Stimulated activated CD4-positive, alpha-beta T cell treated with anti-CD3 and anti-CD28 coated beads, TNF-alpha, amount 100 ng/mL, for 1 hour (primary cell): ENCODE measurements around the gene RBBP8NL.

Source experiments
- DNase-seq, 3 donors: peaks; one replicate each; pipeline ENCODE4 v3.0.0-alpha.2; 2020; ENCODE audit warnings: low read depth in 3 of 3, low spot score in 1 of 3

RBBP8NL gene

GRCh38 chr20:62393830-62394229, 33.5 kb downstream of the RBBP8NL start:
- DNase-seq, result no peak

DNA sequence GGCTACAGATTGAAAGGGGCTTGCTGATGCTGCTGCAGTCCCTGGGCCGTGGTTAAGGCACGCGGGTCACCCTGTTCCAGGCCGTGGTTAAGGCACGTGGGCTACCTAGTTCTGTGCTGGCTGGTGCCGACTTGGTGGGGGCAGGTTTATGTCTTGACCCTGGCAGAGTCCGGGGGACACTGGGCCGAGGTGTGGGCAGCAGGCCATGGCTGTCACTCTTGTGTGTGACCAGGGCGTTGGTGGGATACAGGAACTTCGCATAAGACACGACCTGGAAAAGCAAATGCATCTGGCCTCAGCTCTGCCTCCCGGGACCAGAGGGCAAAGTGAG, 34.0 kb downstream of the RBBP8NL start:
- no peak for DNase-seq

GRCh38 chr20:62392621-62393334, 34.6 kb downstream of the RBBP8NL start:
- no peak for DNase-seq

- no peak for DNase-seq
Measured at GRCh38 chr20:62392077-62392418, 35.3 kb downstream of the RBBP8NL start.

DNA sequence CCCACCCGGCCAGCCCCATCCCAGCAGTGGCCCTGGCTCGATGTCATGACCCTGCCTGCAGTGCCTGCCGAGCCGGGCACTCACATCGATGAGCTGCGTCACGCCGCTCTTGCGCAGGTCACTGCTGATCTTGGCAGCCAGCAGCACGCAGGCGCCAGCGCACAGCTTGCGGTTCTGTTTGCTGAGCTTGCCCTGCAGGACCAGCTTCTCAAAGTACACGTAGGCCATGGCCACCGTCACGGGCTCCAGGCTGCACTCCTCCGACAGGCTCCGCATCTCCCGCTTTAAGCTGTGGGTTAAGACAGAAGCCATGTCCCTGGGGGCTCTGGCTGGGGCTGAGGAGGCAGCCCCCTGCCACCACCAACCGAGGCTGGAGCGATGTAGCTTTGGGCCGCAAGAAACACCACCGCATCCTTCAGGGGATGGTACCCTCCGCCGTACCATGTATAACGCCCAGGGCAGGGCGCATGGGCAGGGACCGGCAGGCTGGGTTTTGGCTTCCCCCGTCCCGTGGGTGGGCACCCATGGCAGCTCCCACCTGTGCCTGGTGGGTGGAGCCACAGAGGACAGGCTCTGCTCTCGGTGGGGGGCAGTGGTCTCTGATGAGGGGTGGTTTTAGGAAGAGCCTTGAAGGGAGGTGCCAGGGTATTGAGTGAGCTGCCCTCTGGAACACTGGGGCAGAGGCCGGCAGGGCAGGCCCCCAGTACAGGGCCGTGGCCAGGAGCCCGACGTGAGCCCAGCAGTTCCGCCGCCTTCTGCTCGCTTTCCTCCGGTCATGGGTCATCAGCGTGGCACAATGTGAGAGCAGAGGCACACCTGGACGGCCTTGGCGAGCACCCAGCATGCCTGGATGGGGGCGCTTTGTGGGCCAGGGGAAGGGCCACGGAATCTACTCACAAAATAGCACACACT, 35.9 kb downstream of the RBBP8NL start:
- no peak for DNase-seq

DNA sequence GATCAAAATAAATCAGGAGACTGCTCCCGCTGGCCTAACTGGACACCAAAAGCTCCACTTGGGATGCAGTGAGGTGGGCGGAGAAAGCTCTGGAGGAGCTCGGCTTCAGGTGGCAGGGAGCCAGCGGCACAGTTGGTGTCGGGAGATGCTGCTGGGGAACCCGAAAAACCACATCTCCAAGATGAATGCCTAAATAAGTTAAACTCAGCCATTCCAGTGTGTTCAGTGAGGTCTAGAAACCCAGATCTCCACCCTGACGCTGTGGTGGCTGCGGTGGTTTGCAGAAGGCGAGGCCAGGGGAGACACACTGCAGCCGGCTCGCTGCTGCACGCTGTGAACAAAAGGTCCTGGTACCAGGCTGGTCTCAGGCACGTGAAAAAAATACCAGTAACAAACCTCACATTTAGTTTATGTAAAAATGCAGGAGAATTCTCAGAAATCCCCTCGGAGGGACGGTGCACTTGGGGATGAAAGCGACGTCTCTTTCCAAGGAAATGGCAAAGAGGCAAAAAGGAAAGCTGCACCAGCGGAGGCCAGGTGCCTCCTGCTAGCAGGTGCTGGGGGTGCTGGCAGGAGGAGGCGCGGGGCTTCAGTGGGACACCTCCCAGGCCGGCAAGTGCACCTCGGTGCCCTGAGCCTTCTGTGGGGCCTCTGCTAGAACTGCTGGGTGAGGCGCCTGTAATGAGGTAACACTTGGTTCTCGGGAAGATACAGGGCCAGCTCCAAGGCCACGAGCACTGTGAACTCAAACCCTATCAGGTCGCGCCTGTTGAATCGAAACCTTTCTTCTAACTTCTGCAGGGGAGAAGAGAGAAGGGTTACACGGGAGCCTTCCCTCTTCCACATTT, 36.8 kb downstream of the RBBP8NL start:
- no peak for DNase-seq

- DNase-seq, result no peak
Measured at GRCh38 chr20:62389601-62390087, 37.7 kb downstream of the RBBP8NL start.

DNA sequence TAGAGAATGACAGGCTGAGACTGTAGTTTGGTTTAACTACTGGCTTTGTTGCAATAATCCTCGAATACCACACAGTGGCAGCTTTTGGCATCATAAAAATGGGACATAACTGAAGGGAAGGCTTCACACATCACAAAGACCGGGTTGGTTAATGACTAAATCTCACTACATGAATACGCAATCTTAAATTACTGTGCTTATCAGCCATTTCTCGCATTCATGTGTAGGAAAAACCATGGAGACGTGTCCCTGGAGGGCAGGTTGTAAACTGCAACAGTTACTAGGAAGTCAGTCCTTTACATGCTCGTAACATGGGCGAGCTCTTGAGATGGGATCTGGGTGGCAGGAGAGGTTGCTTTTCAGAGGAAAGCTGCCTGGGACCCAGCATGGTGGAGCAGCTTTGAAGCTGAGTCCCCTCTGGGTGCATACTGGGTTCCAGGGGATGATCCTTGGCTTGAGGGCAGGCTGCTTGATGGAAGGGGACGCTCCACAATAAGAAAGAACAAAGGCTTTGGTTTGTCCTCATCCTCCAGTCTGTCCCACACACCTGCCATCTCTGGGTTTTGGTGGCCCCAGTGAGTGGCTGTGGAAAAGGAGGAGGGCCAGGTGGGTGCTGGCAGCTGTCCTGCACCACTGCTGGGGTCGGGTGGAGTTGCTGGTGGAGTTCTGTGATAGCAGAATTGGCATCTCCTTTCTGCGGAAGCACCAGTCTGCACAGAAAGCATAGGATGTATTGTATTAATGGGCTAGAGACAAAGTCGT, 38.3 kb downstream of the RBBP8NL start:
- DNase-seq, result no peak

DNA sequence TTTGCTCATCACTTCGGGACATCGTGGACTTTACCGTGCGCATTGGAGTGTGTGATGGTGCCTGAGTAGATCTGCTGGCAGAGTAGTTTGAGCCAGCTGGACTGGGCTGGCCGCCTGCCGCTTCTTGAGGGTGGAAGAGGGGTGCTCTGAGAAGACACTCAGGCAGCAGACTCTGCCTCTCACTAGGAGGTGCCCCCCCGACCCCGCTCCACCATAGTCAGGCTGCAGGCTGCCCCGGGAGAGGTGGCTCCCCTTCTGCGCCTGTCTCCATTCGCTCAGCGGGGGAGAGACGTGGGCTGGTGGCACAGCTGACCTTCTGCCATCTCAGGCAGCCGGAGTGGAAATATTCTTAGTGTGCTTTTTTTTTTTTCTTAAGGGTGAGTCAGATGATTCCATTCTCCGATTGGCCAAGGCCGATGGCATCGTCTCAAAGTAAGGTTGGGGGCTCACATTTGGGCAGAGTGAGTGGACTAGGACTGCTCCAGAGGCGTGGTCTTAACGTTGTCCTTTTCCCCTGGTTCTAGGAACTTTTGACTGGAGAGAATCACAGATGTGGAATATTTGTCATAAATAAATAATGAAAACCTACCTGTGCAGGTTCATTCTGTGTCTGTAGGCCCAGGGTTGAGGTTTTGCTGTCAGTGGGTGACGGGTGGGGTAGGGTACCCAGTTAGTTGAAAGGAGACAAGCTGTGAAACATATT, 39.3 kb downstream of the RBBP8NL start:
- DNase-seq, result no peak

GRCh38 chr20:62387219-62387913, 40.0 kb downstream of the RBBP8NL start:
- no peak for DNase-seq

- DNase-seq, result peak; percentile 81 to 89 (median 86)
Measured at GRCh38 chr20:62386383-62387218, 40.7 kb downstream of the RBBP8NL start, which contains the start of gene RPS21. Gene RPS21 (plus strand): TSS chr20:62387103. CDS start chr20:62387339, 236 bp downstream.

GRCh38 chr20:62382306-62383198, 44.8 kb downstream of the RBBP8NL start:
- DNase-seq, result peak; percentile 52 to 64 (median 53)

DNA sequence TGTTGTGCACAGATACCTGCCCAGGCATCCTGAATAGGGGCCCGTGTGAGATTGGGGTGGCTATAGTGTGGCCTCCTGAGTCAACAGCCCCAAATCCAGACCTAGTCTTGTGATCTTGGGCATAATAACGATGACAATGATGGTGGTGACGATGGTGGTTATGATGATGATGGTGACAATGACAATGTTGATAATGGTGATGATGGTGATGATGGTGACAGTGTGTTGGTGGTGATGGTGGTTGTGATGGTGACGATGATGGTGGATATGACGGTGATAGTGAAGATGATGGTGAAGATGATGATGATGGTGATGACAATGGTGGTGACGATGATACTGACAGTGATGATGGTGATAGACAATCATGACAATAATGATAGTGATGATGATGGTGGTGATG, 45.5 kb downstream of the RBBP8NL start:
- DNase-seq, result no peak

- DNase-seq, result no peak
Measured at GRCh38 chr20:62381202-62381797, 46.0 kb downstream of the RBBP8NL start.

GRCh38 chr20:62378215-62378614, 49.1 kb downstream of the RBBP8NL start:
- no peak for DNase-seq

DNA sequence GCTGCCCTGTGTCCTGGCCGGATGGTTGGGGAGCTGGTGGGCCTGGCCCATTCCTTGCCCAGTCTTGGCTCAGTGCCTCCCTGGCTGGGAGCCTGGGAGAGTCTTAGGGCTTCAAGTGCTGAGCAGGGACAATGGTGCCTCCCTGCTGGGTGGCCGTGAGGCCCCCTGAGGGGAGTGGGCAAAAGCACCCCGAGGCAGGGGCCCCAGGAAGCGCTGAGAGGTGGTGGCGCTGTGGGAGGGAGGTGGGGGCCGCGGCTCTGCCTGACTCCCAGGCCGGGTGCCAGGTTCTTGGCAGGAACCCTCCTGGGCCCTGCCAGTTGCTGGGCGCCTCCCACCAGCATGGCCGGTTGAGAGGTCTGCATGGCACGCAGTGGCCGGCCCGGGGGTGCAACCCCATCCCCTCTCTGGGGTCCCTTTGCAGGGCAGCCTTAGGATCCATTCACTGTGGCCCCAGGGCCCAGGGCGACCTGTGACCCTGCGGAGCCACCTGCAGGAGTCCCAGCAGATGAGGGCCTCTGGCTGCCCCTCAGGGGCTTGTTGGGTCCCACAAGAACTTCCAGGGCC, 49.6 kb downstream of the RBBP8NL start:
- no peak for DNase-seq

GRCh38 chr20:62377064-62377461, 50.3 kb downstream of the RBBP8NL start:
- DNase-seq, result no peak
